CD4-positive, alpha-beta T cell (primary cell): ENCODE results near the gene KLHL24. TPM values are rescaled to one million over a fixed set of nuclear protein-coding genes. Genes with fewer than 3 reads are reported as not detected.

Source experiments
- ATAC-seq: fragments of 200-7000 bp; cut with Tn5 transposase; one replicate; pipeline ENCODE4 v1.10.0; 2022; ENCODE audit warnings: mild to moderate bottlenecking; ENCODE audit not compliant: poor library complexity
- CTCF ChIA-PET: fragments of 350-600 bp; sonication (Branson Sonifier 250); formaldehyde crosslinking; loops from one replicate; lab custom pipeline; 2021; ENCODE audit warnings: antibody characterized with exemption, inconsistent platforms; lab: Charles Lee
- POLR2A ChIA-PET: fragments of 350-600 bp; sonication (Branson Sonifier 250); formaldehyde crosslinking; loops from one replicate; lab custom pipeline; 2021; ENCODE audit warnings: antibody characterized with exemption, inconsistent platforms; lab: Charles Lee
- DNase-seq, 14 experiments: peaks; one replicate each; pipeline ENCODE4 v3.0.0-alpha.2; 2013 to 2020; ENCODE audit warnings: mixed read lengths in 2 of 14
- H3K27ac ChIP-seq, 2 donors: one replicate each; pipeline versions ENCODE4 v1.5.1 to v1.7.0; 2013; ENCODE audit warnings: low read length in 2 of 2, low read depth in 1 of 2, mild to moderate bottlenecking in 1 of 2
- H3K27me3 ChIP-seq, 2 experiments: 1 replicate in 1 of 2; 2 replicates in 1 of 2; pipeline versions ENCODE4 v1.6.1 to v1.7.0; 2013; ENCODE audit warnings: low read length in 2 of 2, control low read depth in 1 of 2, mild to moderate bottlenecking in 1 of 2, moderate library complexity in 1 of 2; ENCODE audit not compliant: insufficient read depth in 2 of 2, control insufficient read depth in 1 of 2
- H3K36me3 ChIP-seq: one replicate; pipeline ENCODE4 v1.6.1; 2013; ENCODE audit warnings: low read length, control low read depth; ENCODE audit not compliant: insufficient read depth
- H3K4me1 ChIP-seq: one replicate; pipeline ENCODE4 v1.6.1; 2013; ENCODE audit warnings: low read length, control low read depth; ENCODE audit not compliant: insufficient read depth
- H3K4me3 ChIP-seq: one replicate; pipeline ENCODE4 v1.5.1; 2013; ENCODE audit warnings: mild to moderate bottlenecking, low read length, moderate library complexity
- H3K9me3 ChIP-seq, 2 experiments: 1 replicate in 1 of 2; 2 replicates in 1 of 2; pipeline versions ENCODE4 v1.6.1 to v1.7.0; 2013; ENCODE audit warnings: low read length in 2 of 2, mild to moderate bottlenecking in 2 of 2, control low read depth in 1 of 2, moderate library complexity in 1 of 2; ENCODE audit not compliant: control insufficient read depth in 1 of 2, insufficient read depth in 1 of 2
- H3K27ac Mint-ChIP-seq: one replicate; pipeline ENCODE4 v1.8.0; 2020; ENCODE audit warnings: mixed read lengths
- H3K27me3 Mint-ChIP-seq: one replicate; pipeline ENCODE4 v1.8.0; 2021; ENCODE audit warnings: mixed read lengths
- H3K36me3 Mint-ChIP-seq: one replicate; pipeline ENCODE4 v1.8.0; 2021; ENCODE audit warnings: low read depth, mixed read lengths
- H3K4me1 Mint-ChIP-seq: one replicate; pipeline ENCODE4 v1.8.0; 2021; ENCODE audit warnings: low read depth, mixed read lengths
- H3K4me3 Mint-ChIP-seq: one replicate; pipeline ENCODE4 v1.8.0; 2020; ENCODE audit warnings: mild to moderate bottlenecking, mixed read lengths
- H3K9me3 Mint-ChIP-seq: one replicate; pipeline ENCODE4 v1.8.0; 2020; ENCODE audit warnings: mixed read lengths
- CTCF ChIP-seq: fragments of 200-600 bp; IDR thresholded peaks from one replicate; pipeline ENCODE4 v1.8.0; 2022; ENCODE audit warnings: antibody characterized with exemption, mild to moderate bottlenecking
- intact Hi-C, 2 experiments: fragments of 100-400 bp; cut with DNase I in 1 of 2; cut with micrococcal nuclease in 1 of 2; formaldehyde crosslinking; loops; one replicate each; pipeline versions ENCODE4 v1.15.1 to v1.9.0; 2023 to 2025; cut with DNase I, micrococcal nuclease
- total RNA-seq, 174 experiments: library from RNA in 2 of 174; stranded (reverse) in 2 of 174; gene quantifications; one replicate each; pipeline ENCODE4 v1.2.3 and lab custom pipeline; 2021 to 2026

Gene KLHL24
- total RNA-seq, 2 experiments from 2014 or later, result 190 to 191 TPM

- no peaks in the 10 kb centered on the region for H3K9me3 Mint-ChIP-seq
These were observed 6.5 kb downstream of the KLHL24 start for GRCh38 chr3:183641882-183642281.

GRCh38 chr3:183644244-183644643, 8.8 kb downstream of the KLHL24 start:
- peaks cover 45% of the 10 kb centered on the region for H3K4me1 Mint-ChIP-seq
- ATAC-seq (no peak), DNase-seq (no peak)
- H3K27ac Mint-ChIP-seq, result no peak overlapping the region
- Histone ChIP-seq H3K27me3 (no peaks in the 10 kb centered on the region), H3K4me3 (no peak overlapping the region), H3K27ac (no peak overlapping the region), H3K36me3 (peaks cover 11% of the 10 kb centered on the region), H3K4me1 (peaks cover 8% of the 10 kb centered on the region), H3K9me3 (peaks cover 0 to 11% of the 10 kb centered on the region in 2 experiments)
- POLR2A ChIA-PET, result interaction anchor here (0.6 to 2.9 kb wide), 2 partner anchors 9 to 131 kb away, joined by 4 to 23 read pairs; partner anchors contain the start of gene KLHL24
- H3K9me3 Mint-ChIP-seq, result peaks cover 3% of the 10 kb centered on the region
- no peak for TF ChIP-seq CTCF
- no peaks in the 10 kb centered on the region for H3K27me3 Mint-ChIP-seq
- H3K4me3 Mint-ChIP-seq, result no peak overlapping the region
- H3K36me3 Mint-ChIP-seq, result peaks cover 71% of the 10 kb centered on the region
- intact Hi-C loops, result no loop called here
- CTCF ChIA-PET, result no interaction called here

More at GRCh38 chr3:183641882-183642281, 6.5 kb downstream of the KLHL24 start:
- Histone ChIP-seq H3K9me3 (peaks cover 0 to 3% of the 10 kb centered on the region in 2 experiments), H3K36me3 (peaks cover 3% of the 10 kb centered on the region), H3K27me3 (no peaks in the 10 kb centered on the region), H3K4me3 (no peak overlapping the region), H3K27ac (no peak overlapping the region), H3K4me1 (peaks cover 19% of the 10 kb centered on the region)
- ATAC-seq (no peak), DNase-seq (no peak)
- intact Hi-C loops, result no loop called here
- Mint-ChIP-seq H3K4me3 (peak overlapping the region; percentile 1), H3K27me3 (no peaks in the 10 kb centered on the region), H3K4me1 (peaks cover 58% of the 10 kb centered on the region), H3K27ac (no peak overlapping the region), H3K36me3 (peaks cover 52% of the 10 kb centered on the region)
- no peak for TF ChIP-seq CTCF
- ChIA-PET CTCF (interaction anchor here (0.6 to 0.7 kb wide), 3 partner anchors 139 to 1181 kb away, joined by 3 to 4 read pairs (median 4); no protein-coding TSS in a partner anchor), POLR2A (no interaction called here)

- no peak for ATAC-seq
- Histone ChIP-seq H3K4me3 (no peak overlapping the region), H3K4me1 (peaks cover 3% of the 10 kb centered on the region), H3K27me3 (no peaks in the 10 kb centered on the region), H3K27ac (no peak overlapping the region), H3K9me3 (peaks cover 5 to 11% of the 10 kb centered on the region in 2 experiments), H3K36me3 (peaks cover 21% of the 10 kb centered on the region)
- Mint-ChIP-seq H3K36me3 (peaks cover 77% of the 10 kb centered on the region), H3K4me3 (no peak overlapping the region), H3K9me3 (peaks cover 4% of the 10 kb centered on the region), H3K27ac (no peak overlapping the region), H3K27me3 (no peaks in the 10 kb centered on the region), H3K4me1 (peaks cover 38% of the 10 kb centered on the region)
- no peak for DNase-seq
- TF ChIP-seq CTCF, result no peak
- POLR2A ChIA-PET, result interaction anchor here (2.9 kb wide), 1 partner anchor 10 kb away, joined by 23 read pairs; the partner anchor contains the start of gene KLHL24
- CTCF ChIA-PET, result interaction anchor here (0.5 kb wide), 1 partner anchor 215 kb away, joined by 3 read pairs; no protein-coding TSS in a partner anchor
- intact Hi-C loops, result no loop called here
These were observed 9.8 kb downstream of the KLHL24 start for GRCh38 chr3:183645254-183645653.
